HG03520 (cell line): ENCODE results near the gene TMPRSS2.

Experiments
- ATAC-seq: cut with Tn5 transposase; IDR thresholded peaks from one replicate; pipeline ENCODE4 v1.9.1; 2021; ENCODE audit warnings: mild to moderate bottlenecking, moderate library complexity; ENCODE audit not compliant: unreplicated experiment

Gene TMPRSS2

GRCh38 chr21:41482980-41483379 is 25.0 kb downstream of the TMPRSS2 start:
- ATAC-seq: no peak

- no peak for ATAC-seq
Measured at GRCh38 chr21:41482301-41482700, 25.7 kb downstream of the TMPRSS2 start.

- ATAC-seq: no peak
Measured at GRCh38 chr21:41481191-41481590, 26.8 kb downstream of the TMPRSS2 start.

GRCh38 chr21:41480086-41480690 is 27.8 kb downstream of the TMPRSS2 start:
- ATAC-seq: no peak

- ATAC-seq: no peak
Measured at GRCh38 chr21:41479686-41480085, 28.3 kb downstream of the TMPRSS2 start.

GRCh38 chr21:41478319-41479177 is 29.4 kb downstream of the TMPRSS2 start:
- ATAC-seq: no peak

- ATAC-seq: no peak
Measured at GRCh38 chr21:41477641-41478318, 30.2 kb downstream of the TMPRSS2 start.

GRCh38 chr21:41475714-41476420 is 32.1 kb downstream of the TMPRSS2 start:
- no peak for ATAC-seq

- ATAC-seq: no peak
Measured at GRCh38 chr21:41472753-41473548, 35.0 kb downstream of the TMPRSS2 start.

- ATAC-seq: no peak
Measured at GRCh38 chr21:41470054-41470453, 37.9 kb downstream of the TMPRSS2 start.

GRCh38 chr21:41466024-41466820 is 41.7 kb downstream of the TMPRSS2 start:
- ATAC-seq: no peak

GRCh38 chr21:41465176-41465781 is 42.7 kb downstream of the TMPRSS2 start:
- ATAC-seq: no peak

GRCh38 chr21:41460578-41461527 is 47.1 kb downstream of the TMPRSS2 start:
- no peak for ATAC-seq

- ATAC-seq: no peak
Measured at GRCh38 chr21:41459884-41460534, 47.9 kb downstream of the TMPRSS2 start.

GRCh38 chr21:41458559-41458958 is 49.4 kb downstream of the TMPRSS2 start:
- no peak for ATAC-seq

- no peak for ATAC-seq
Measured at GRCh38 chr21:41458121-41458520, 49.8 kb downstream of the TMPRSS2 start.

GRCh38 chr21:41453761-41454160 is 54.2 kb downstream of the TMPRSS2 start:
- no peak for ATAC-seq

GRCh38 chr21:41453198-41453597 is 54.8 kb downstream of the TMPRSS2 start:
- ATAC-seq: no peak
